Measurements from ENCODE around the gene QTRT2.

- TF ChIP-seq, protein P1, sequence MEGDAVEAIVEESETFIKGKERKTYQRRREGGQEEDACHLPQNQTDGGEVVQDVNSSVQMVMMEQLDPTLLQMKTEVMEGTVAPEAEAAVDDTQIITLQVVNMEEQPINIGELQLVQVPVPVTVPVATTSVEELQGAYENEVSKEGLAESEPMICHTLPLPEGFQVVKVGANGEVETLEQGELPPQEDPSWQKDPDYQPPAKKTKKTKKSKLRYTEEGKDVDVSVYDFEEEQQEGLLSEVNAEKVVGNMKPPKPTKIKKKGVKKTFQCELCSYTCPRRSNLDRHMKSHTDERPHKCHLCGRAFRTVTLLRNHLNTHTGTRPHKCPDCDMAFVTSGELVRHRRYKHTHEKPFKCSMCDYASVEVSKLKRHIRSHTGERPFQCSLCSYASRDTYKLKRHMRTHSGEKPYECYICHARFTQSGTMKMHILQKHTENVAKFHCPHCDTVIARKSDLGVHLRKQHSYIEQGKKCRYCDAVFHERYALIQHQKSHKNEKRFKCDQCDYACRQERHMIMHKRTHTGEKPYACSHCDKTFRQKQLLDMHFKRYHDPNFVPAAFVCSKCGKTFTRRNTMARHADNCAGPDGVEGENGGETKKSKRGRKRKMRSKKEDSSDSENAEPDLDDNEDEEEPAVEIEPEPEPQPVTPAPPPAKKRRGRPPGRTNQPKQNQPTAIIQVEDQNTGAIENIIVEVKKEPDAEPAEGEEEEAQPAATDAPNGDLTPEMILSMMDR (IDR thresholded peaks at IDR 0.05), result no peak
- TF ChIP-seq EP300 (IDR thresholded peaks at IDR 0.05), result no peak
Measured at GRCh38 chr3:114058646-114059045, 2.1 kb downstream of the QTRT2 start.

All from suprapubic skin (tissue), 3 donors.